HUES6 (cell line): ENCODE data around the gene RNASEH2A.
"Not testable (repeated sequence)": the region's sequence is repeated elsewhere in the genome, so short reads cannot be mapped to it uniquely, and the experiment has no call there.

Experiments used
- H3K27ac ChIP-seq: 2 replicates; pipeline ENCODE4 v1.7.0; 2013; ENCODE audit warnings: low read depth, mild to moderate bottlenecking, low read length, inconsistent platforms
- H3K27me3 ChIP-seq: 2 replicates; pipeline ENCODE4 v1.6.1; 2013; ENCODE audit warnings: low read length; ENCODE audit not compliant: control insufficient read depth, insufficient read depth
- H3K36me3 ChIP-seq: 2 replicates; pipeline ENCODE4 v1.6.1; 2013; ENCODE audit warnings: low read length; ENCODE audit not compliant: control insufficient read depth, insufficient read depth
- H3K4me1 ChIP-seq: 2 replicates; pipeline ENCODE4 v1.6.1; 2013; ENCODE audit warnings: low read length; ENCODE audit not compliant: control insufficient read depth, insufficient read depth
- H3K4me3 ChIP-seq: 2 replicates; pipeline ENCODE4 v1.5.1; 2013; ENCODE audit warnings: low read depth, low read length
- H3K9ac ChIP-seq: one replicate; pipeline ENCODE4 v1.6.1; 2013; ENCODE audit warnings: mild to moderate bottlenecking, low read length
- H3K9me3 ChIP-seq: 2 replicates; pipeline ENCODE4 v1.6.1; 2013; ENCODE audit warnings: low read depth, low read length; ENCODE audit not compliant: control insufficient read depth, insufficient read depth

RNASEH2A gene

GRCh38 chr19:12843999-12844732 is 37.8 kb downstream of the RNASEH2A start:
- H3K4me1 ChIP-seq: peaks cover 17% of the 10 kb centered on the region
- H3K27me3 ChIP-seq: peaks cover 21% of the 10 kb centered on the region
- no peaks in the 10 kb centered on the region; the same call in 1 of the 2 replicates for H3K36me3 ChIP-seq
- no peaks in the 10 kb centered on the region for H3K9me3 ChIP-seq
- no peak overlapping the region for H3K4me3 ChIP-seq
- no peak overlapping the region for H3K27ac ChIP-seq
- no peak overlapping the region for H3K9ac ChIP-seq

DNA sequence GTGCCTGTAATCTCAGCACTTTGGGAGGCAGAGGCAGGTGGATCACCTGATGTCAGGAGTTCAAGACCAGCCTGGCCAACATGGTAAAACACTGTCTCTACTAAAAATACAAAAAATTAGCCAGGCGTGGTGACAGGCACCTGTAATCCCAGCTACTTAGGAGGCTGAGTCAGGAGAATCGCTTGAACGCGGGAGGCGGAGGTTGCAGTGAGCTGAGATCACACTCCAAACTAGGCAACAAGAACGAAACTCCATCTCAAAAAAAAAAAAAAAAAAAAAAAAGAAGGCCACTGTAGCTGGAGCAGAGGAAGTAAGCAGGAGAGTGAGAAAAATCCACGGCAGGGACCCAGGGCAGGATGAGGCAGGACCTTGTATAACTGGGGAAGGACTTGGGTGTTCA is 40.2 kb downstream of the RNASEH2A start:
- H3K9ac ChIP-seq, H3K4me3 ChIP-seq, H3K36me3 ChIP-seq, H3K27ac ChIP-seq, H3K4me1 ChIP-seq, H3K9me3 ChIP-seq: not testable (repeated sequence)
- peaks cover 12% of the 10 kb centered on the region for H3K27me3 ChIP-seq

GRCh38 chr19:12847159-12848139 is 41.1 kb downstream of the RNASEH2A start:
- Histone ChIP-seq H3K36me3 (no peaks in the 10 kb centered on the region; the same call in 1 of the 2 replicates), H3K4me3 (peak overlapping the region; percentile 39), H3K27me3 (peaks cover 12% of the 10 kb centered on the region), H3K9me3 (no peaks in the 10 kb centered on the region), H3K27ac (no peak overlapping the region), H3K4me1 (peaks cover 3% of the 10 kb centered on the region; the same call in 1 of the 2 replicates), H3K9ac (peak overlapping the region; percentile 27)

GRCh38 chr19:12856653-12857052 is 50.3 kb downstream of the RNASEH2A start:
- H3K27me3 ChIP-seq: no peaks in the 10 kb centered on the region
- H3K9ac ChIP-seq: no peak overlapping the region
- H3K27ac ChIP-seq: no peak overlapping the region
- no peak overlapping the region for H3K4me3 ChIP-seq
- no peaks in the 10 kb centered on the region for H3K4me1 ChIP-seq
- no peaks in the 10 kb centered on the region for H3K9me3 ChIP-seq
- H3K36me3 ChIP-seq: peaks cover 5% of the 10 kb centered on the region; the same call in 1 of the 2 replicates

- Histone ChIP-seq H3K4me1 (no peaks in the 10 kb centered on the region), H3K4me3 (no peak overlapping the region), H3K27ac (no peak overlapping the region), H3K27me3 (no peaks in the 10 kb centered on the region), H3K9ac (no peak overlapping the region), H3K36me3 (peaks cover 5% of the 10 kb centered on the region; the same call in 1 of the 2 replicates), H3K9me3 (no peaks in the 10 kb centered on the region)
Observed at GRCh38 chr19:12858041-12858928, 51.9 kb downstream of the RNASEH2A start.

DNA sequence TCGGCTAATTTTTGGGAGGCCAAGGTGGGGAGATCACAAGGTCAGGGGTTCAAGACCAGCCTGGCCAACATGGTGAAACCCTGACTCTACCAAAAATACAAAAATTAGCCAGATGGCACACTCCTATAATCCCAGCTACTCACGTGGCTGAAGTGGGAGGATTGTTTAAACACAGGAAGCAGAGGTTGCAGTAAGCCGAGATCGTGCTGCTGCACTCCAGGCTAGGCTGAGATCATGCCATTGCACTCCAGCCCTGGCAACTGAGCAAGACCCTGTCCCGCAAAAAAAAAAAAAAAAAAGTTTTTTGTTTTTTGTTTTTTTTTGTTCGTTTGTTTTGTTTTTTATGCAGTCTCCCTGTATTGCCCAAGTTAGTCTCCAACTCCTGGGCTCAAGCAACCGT is 53.2 kb downstream of the RNASEH2A start:
- Histone ChIP-seq H3K36me3 (peaks cover 5% of the 10 kb centered on the region; the same call in 1 of the 2 replicates), H3K9me3 (no peaks in the 10 kb centered on the region), H3K4me1 (no peaks in the 10 kb centered on the region), H3K27ac (no peak overlapping the region), H3K27me3 (peaks cover 9% of the 10 kb centered on the region), H3K9ac (no peak overlapping the region), H3K4me3 (no peak overlapping the region)
